ENCODE measurements around the gene CCDC12. TPM values are rescaled to one million over a fixed set of nuclear protein-coding genes. Genes with fewer than 3 reads are reported as not detected.
A peak's percentile ranks its signal among the peaks of the same experiment; 100 is the strongest.

CCDC12 gene
- total and polyA plus RNA-seq, 2 donors (not counting 1 experiment from before 2014, with no cell fraction given), result 84.0 to 97.3 TPM

DNA sequence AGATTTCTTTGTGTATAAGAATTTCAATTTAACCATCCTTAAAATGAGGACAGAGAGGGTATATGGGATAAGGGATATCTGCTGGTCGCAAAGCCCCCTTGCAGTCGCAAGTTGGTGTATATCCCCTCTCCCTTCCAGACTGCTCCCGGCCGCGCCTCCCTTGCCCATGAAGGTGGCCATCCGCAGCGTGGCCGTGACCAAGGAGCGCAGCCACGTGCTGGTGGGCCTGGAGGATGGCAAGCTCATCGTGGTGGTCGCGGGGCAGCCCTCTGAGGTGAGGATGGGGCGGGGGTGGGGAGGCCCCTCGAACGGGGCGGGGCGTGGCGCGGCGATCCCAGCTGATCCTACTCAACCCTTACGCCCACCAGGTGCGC, 32.3 kb upstream of the CCDC12 start:
- no peaks in the 10 kb centered on the region for H3K9me3 Mint-ChIP-seq (ENCODE audit: insufficient read depth)
- TF ChIP-seq, protein P1, sequence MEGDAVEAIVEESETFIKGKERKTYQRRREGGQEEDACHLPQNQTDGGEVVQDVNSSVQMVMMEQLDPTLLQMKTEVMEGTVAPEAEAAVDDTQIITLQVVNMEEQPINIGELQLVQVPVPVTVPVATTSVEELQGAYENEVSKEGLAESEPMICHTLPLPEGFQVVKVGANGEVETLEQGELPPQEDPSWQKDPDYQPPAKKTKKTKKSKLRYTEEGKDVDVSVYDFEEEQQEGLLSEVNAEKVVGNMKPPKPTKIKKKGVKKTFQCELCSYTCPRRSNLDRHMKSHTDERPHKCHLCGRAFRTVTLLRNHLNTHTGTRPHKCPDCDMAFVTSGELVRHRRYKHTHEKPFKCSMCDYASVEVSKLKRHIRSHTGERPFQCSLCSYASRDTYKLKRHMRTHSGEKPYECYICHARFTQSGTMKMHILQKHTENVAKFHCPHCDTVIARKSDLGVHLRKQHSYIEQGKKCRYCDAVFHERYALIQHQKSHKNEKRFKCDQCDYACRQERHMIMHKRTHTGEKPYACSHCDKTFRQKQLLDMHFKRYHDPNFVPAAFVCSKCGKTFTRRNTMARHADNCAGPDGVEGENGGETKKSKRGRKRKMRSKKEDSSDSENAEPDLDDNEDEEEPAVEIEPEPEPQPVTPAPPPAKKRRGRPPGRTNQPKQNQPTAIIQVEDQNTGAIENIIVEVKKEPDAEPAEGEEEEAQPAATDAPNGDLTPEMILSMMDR (IDR thresholded peaks at IDR 0.05), result no peak
- Histone ChIP-seq H3K4me2 (replicated peaks; ENCODE audit: low read depth, low read length, poor library complexity, severe bottlenecking) (peak overlapping the region; percentile 93), H3K4me3 (ENCODE audit: control extremely low read depth in 1 of 5, extremely low read depth in 1 of 5, insufficient read depth in 1 of 5, low read depth in 2 of 5, low read length in 4 of 5) (peak overlapping the region in 4 of 5 experiments; percentile 50 to 68 (median 64)), H3K4me1 (ENCODE audit: control insufficient read depth in 2 of 2, insufficient read depth in 2 of 2, low read length in 2 of 2) (peaks cover 6 to 17% of the 10 kb centered on the region in 2 donors), H2AFZ (ENCODE audit: insufficient read depth, low read depth, low read length, poor library complexity, severe bottlenecking) (peak overlapping the region; percentile 82), H3K9ac (ENCODE audit: low read length) (peak overlapping the region; percentile 82), H3K36me3 (replicated peaks in 1 of 2; ENCODE audit: control extremely low read depth in 1 of 2, control insufficient read depth in 1 of 2, extremely low read depth in 1 of 2, insufficient read depth in 2 of 2, low read length in 1 of 2) (peaks cover 0 to 26% of the 10 kb centered on the region in 2 experiments), H3K9me3 (ENCODE audit: control extremely low read depth in 1 of 3, control insufficient read depth in 2 of 3, insufficient read depth in 1 of 3, low read length in 2 of 3) (no peaks in the 10 kb centered on the region), H3K27me3 (replicated peaks in 1 of 4; ENCODE audit: control extremely low read depth in 1 of 4, control insufficient read depth in 3 of 4, insufficient read depth in 4 of 4, low read length in 3 of 4) (no peaks in the 10 kb centered on the region), H3K27ac (ENCODE audit: low read length in 2 of 2) (peak overlapping the region in 1 of 2 donors; percentile 28), H3K79me2 (ENCODE audit: control insufficient read depth, insufficient read depth, low read length) (no peaks in the 10 kb centered on the region), H4K20me1 (ENCODE audit: control insufficient read depth, insufficient read depth, low read length, poor library complexity, severe bottlenecking) (no peaks in the 10 kb centered on the region)
- ChIA-PET CTCF (interaction anchor here (0.7 to 1.3 kb wide), 5 partner anchors 10 to 304 kb away, joined by 3 to 6 read pairs (median 3); no protein-coding TSS in a partner anchor), POLR2A (interaction anchor here (1.0 to 1.9 kb wide), 3 partner anchors 10 to 33 kb away, joined by 4 to 6 read pairs (median 4); partner anchors contain the start of genes CCDC12 and NBEAL2)
- no peak for ATAC-seq (ENCODE audit: low read depth)
- WGBS (ENCODE audit: insufficient coverage), result 57% methylated on average over 11 of the region's 23 CpGs
- H3K27ac Mint-ChIP-seq, result no peak overlapping the region
- H3K4me3 Mint-ChIP-seq, result peak overlapping the region; percentile 79
- intact Hi-C loops (cut with micrococcal nuclease), result loop anchor here (1.0 to 5.0 kb wide), 4 partner anchors 8 to 317 kb away; partner anchors contain the start of genes ALS2CL, CCDC12 and SETD2
- peaks cover 10% of the 10 kb centered on the region for H3K4me1 Mint-ChIP-seq
- H3K27me3 Mint-ChIP-seq, result no peaks in the 10 kb centered on the region
- DNase-seq, result no peak

DNA sequence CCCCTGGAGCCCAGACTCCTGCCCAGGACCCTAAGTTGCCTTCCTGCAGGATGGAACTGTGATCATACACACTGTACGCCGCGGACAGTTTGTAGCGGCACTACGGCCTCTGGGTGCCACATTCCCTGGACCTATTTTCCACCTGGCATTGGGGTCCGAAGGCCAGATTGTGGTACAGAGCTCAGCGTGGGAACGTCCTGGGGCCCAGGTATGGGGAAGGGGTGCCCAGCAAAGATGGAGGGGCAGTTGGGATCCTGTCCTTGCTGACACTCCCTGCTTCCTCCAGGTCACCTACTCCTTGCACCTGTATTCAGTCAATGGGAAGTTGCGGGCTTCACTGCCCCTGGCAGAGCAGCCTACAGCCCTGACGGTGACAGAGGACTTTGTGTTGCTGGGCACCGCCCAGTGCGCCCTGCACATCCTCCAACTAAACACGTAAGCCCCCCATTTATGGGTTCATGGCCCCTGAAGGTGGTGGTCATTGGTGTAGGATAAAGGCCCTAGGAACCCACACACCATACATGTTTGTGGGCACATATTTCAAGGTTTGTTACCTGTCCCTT, 31.8 kb upstream of the CCDC12 start:
- H3K4me2 ChIP-seq (replicated peaks; ENCODE audit: low read depth, low read length, poor library complexity, severe bottlenecking), result peak overlapping the region; percentile 93
- peak overlapping the region; percentile 41 for H3K27ac Mint-ChIP-seq
- intact Hi-C loops (cut with micrococcal nuclease), result loop anchor here (5.0 kb wide), 1 partner anchor 316 kb away; the partner anchor contains the start of gene ALS2CL

More for the DNA sequence above, 31.8 kb upstream of the CCDC12 start:
- TF ChIP-seq, protein P1 (IDR thresholded peaks at IDR 0.05), result no peak
- no peak for TF ChIP-seq EZH2 (IDR thresholded peaks at IDR 0.05; ENCODE audit: borderline replicate concordance, insufficient read depth, low read depth, low read length, poor library complexity, severe bottlenecking)
- Histone ChIP-seq H3K4me1 (ENCODE audit: control insufficient read depth in 2 of 2, insufficient read depth in 2 of 2, low read length in 2 of 2) (peaks cover 6 to 17% of the 10 kb centered on the region in 2 donors), H3K36me3 (replicated peaks in 1 of 2; ENCODE audit: control extremely low read depth in 1 of 2, control insufficient read depth in 1 of 2, extremely low read depth in 1 of 2, insufficient read depth in 2 of 2, low read length in 1 of 2) (peaks cover 0 to 30% of the 10 kb centered on the region in 2 experiments), H3K4me3 (ENCODE audit: control extremely low read depth in 1 of 5, extremely low read depth in 1 of 5, insufficient read depth in 1 of 5, low read depth in 2 of 5, low read length in 4 of 5) (no peak overlapping the region), H3K27me3 (replicated peaks in 1 of 4; ENCODE audit: control extremely low read depth in 1 of 4, control insufficient read depth in 3 of 4, insufficient read depth in 4 of 4, low read length in 3 of 4) (no peaks in the 10 kb centered on the region), H3K9me3 (ENCODE audit: control extremely low read depth in 1 of 3, control insufficient read depth in 2 of 3, insufficient read depth in 1 of 3, low read length in 2 of 3) (no peaks in the 10 kb centered on the region), H3K79me2 (ENCODE audit: control insufficient read depth, insufficient read depth, low read length) (no peaks in the 10 kb centered on the region), H3K27ac (ENCODE audit: low read length in 2 of 2) (peak overlapping the region in 1 of 2 donors; percentile 28), H4K20me1 (ENCODE audit: control insufficient read depth, insufficient read depth, low read length, poor library complexity, severe bottlenecking) (no peaks in the 10 kb centered on the region), H2AFZ (ENCODE audit: insufficient read depth, low read depth, low read length, poor library complexity, severe bottlenecking) (no peak overlapping the region), H3K9ac (ENCODE audit: low read length) (peak overlapping the region; percentile 82)
- Mint-ChIP-seq H3K27me3 (no peaks in the 10 kb centered on the region), H3K9me3 (ENCODE audit: insufficient read depth) (no peaks in the 10 kb centered on the region), H3K4me1 (peaks cover 10% of the 10 kb centered on the region), H3K4me3 (peak overlapping the region; percentile 79)
- DNase-seq (peak; percentile 19), ATAC-seq (ENCODE audit: low read depth) (no peak)
- whole genome bisulfite sequencing (ENCODE audit: insufficient coverage), result 99% methylated on average over 6 of the region's 13 CpGs
- ChIA-PET POLR2A (interaction anchor here (1.9 kb wide), 1 partner anchor 28 kb away, joined by 6 read pairs; the partner anchor contains the start of gene NBEAL2), CTCF (interaction anchor here (0.7 to 1.3 kb wide), 2 partner anchors 10 to 319 kb away, joined by 3 to 6 read pairs; no protein-coding TSS in a partner anchor)

Data from B cell (primary cell).